Suprapubic skin (tissue), 4 donors: ENCODE results near the gene ECM1. TPM values are rescaled to one million over a fixed set of nuclear protein-coding genes. Genes with fewer than 3 reads are reported as not detected.

ENCODE experiments used
- DNase-seq, 2 donors: peaks; one replicate each; pipeline ENCODE4 v3.0.0-alpha.2; 2019; ENCODE audit warnings: low spot score in 2 of 2
- H3K27ac ChIP-seq: fragments of 200-600 bp; sonication (generic); one replicate; pipeline ENCODE4 v1.5.1; 2019
- H3K27me3 ChIP-seq: fragments of 200-600 bp; sonication (generic); one replicate; pipeline ENCODE4 v1.5.1; 2019
- H3K36me3 ChIP-seq: fragments of 200-600 bp; sonication (generic); one replicate; pipeline ENCODE4 v1.5.1; 2019
- H3K4me1 ChIP-seq: fragments of 200-600 bp; sonication (generic); one replicate; pipeline ENCODE4 v1.5.1; 2019
- H3K4me3 ChIP-seq: fragments of 200-600 bp; sonication (generic); one replicate; pipeline ENCODE4 v1.5.1; 2019; ENCODE audit warnings: mild to moderate bottlenecking
- H3K9me3 ChIP-seq: fragments of 200-600 bp; sonication (generic); one replicate; pipeline ENCODE4 v1.5.1; 2019
- EP300 ChIP-seq: sonication (generic); formaldehyde crosslinking; IDR thresholded peaks from one replicate; pipeline ENCODE4 v1.6.1; 2017; ENCODE audit warnings: antibody characterized with exemption
- POLR2A ChIP-seq, 2 donors: fragments of 450-650 bp; IDR thresholded peaks; one replicate each; pipeline ENCODE4 v1.6.1; 2017; ENCODE audit warnings: antibody characterized with exemption in 2 of 2, mild to moderate bottlenecking in 2 of 2, moderate library complexity in 2 of 2
- POLR2AphosphoS5 ChIP-seq, 3 donors: sonication (generic); formaldehyde crosslinking; IDR thresholded peaks; one replicate each; pipeline ENCODE4 v1.6.1; 2017; ENCODE audit warnings: antibody characterized with exemption in 3 of 3
- WGBS: methylation state at CpG from one replicate; pipeline ENCODE4 v1.1.5; 2018; 5-methylcytosine and 5-hydroxymethylcytosine counted together
- total RNA-seq, 4 donors: library from RNA; depleted of rRNA; stranded (reverse); fragments of >200 nt; gene quantifications; one replicate each; pipeline ENCODE4 v1.1.0, GENCODE V29; 2016
- TF ChIP-seq, protein P1 (sequence below), 2 donors: fragments of 200-600 bp in 1 of 2; fragments of 450-650 bp in 1 of 2; sonication (generic) in 1 of 2; IDR thresholded peaks; one replicate each; pipeline ENCODE4 v1.5.1; 2016 to 2019; ENCODE audit warnings: antibody characterized with exemption in 2 of 2, mild to moderate bottlenecking in 1 of 2, moderate library complexity in 1 of 2

The ECM1 gene
- total RNA-seq, 4 donors from 2014 or later = 20.8 to 60.7 (median 44.1) TPM

DNA sequence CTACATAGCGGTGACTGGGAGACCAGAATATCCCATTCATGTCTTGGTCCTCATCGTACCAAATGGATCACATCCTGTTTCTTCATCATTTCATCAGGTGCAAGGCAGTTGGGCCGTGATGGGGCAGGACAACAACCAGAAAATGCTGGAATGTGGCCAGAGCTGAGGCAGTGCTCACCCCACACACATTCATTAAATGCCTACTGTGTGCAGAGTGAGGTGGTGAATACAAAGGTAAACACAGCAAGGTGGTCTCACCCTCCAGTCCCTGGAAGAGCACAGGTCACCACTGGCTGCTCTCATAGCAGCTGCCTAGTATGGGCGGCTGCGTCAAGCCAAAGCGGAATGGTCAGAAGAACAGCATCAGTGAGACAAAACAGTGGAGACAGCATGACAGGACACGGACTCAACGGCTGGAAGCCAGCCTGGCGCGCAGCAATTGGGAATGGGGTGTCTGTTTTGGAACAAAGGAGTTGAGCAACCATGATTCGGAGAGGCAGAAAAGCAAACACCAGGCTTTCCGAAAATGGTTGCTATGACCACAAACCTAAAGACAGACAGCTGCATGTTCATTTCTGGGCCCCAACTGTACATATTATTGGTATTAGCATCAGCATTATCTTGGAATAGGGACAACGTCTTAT lies 35.7 kb downstream of the ECM1 start:
- 71% methylated on average over 13 of the region's 13 CpGs for WGBS
- no peaks in the 10 kb centered on the region for H3K9me3 ChIP-seq
- no peak overlapping the region for H3K4me3 ChIP-seq
- peaks cover 8% of the 10 kb centered on the region for H3K4me1 ChIP-seq
- peak in 2 of 3 donors; percentile 11 to 56 for TF ChIP-seq POLR2AphosphoS5 (IDR thresholded peaks at IDR 0.05)
- no peak for TF ChIP-seq EP300
- no peak for TF ChIP-seq POLR2A (IDR thresholded peaks at IDR 0.05)
- peak in 1 of 2 donors; percentile 84 for DNase-seq
- no peaks in the 10 kb centered on the region for H3K27me3 ChIP-seq
- H3K27ac ChIP-seq = peak overlapping the region; percentile 18
- H3K36me3 ChIP-seq = no peaks in the 10 kb centered on the region

DNA sequence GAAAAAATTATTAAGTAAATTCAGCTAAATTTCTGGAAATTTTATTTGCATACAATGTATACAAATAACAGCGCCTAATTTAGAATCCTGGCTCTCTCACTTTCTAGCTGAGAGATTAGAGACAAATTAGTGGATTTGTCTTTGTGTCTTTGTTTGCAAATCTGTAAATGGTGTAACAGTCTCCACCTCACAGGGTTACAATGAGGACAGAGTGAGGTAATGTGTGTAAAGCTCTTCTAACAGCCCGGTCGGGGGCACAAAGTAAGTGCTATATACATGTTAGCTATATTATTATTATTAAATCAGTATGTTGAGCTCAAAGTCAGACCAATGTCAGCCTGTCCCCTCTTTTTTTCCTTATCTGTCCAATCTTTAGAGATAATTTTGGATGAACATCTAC lies 36.3 kb downstream of the ECM1 start:
- 68% methylated on average over 3 of the region's 3 CpGs for WGBS
- Histone ChIP-seq H3K27ac (peak overlapping the region; percentile 35), H3K4me3 (no peak overlapping the region), H3K36me3 (no peaks in the 10 kb centered on the region), H3K27me3 (no peaks in the 10 kb centered on the region), H3K9me3 (no peaks in the 10 kb centered on the region), H3K4me1 (peaks cover 9% of the 10 kb centered on the region)
- TF ChIP-seq EP300 = no peak
- no peak for DNase-seq

DNA sequence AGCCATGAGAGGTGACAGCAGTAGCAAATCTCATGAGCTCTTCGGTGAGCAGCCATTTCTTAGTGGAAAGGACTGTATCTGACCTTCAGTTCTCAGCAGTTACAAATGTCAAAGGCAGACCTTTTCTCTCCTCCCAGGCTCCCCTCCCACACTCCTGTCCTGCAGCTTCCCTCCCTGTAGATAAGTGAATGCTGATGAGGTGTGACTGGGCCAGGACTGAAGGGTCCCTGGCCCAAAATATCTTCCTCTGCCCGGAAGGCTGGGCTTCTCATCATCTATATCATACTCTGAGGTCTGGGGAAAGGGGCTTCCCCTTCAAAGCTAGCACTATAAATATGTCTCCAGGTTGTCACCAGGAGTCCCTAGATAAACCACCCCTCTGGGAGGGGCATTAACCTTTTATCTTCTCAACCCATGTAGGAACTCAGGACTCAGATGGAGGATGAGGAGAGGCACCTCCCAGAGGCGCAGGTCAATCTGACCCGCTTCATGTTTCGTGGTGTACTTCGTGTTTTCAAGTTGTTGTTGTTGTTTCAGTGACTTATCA lies 37.6 kb downstream of the ECM1 start:
- TF ChIP-seq POLR2AphosphoS5 (IDR thresholded peaks at IDR 0.05) = no peak
- no peak for TF ChIP-seq EP300
- TF ChIP-seq, protein P1, sequence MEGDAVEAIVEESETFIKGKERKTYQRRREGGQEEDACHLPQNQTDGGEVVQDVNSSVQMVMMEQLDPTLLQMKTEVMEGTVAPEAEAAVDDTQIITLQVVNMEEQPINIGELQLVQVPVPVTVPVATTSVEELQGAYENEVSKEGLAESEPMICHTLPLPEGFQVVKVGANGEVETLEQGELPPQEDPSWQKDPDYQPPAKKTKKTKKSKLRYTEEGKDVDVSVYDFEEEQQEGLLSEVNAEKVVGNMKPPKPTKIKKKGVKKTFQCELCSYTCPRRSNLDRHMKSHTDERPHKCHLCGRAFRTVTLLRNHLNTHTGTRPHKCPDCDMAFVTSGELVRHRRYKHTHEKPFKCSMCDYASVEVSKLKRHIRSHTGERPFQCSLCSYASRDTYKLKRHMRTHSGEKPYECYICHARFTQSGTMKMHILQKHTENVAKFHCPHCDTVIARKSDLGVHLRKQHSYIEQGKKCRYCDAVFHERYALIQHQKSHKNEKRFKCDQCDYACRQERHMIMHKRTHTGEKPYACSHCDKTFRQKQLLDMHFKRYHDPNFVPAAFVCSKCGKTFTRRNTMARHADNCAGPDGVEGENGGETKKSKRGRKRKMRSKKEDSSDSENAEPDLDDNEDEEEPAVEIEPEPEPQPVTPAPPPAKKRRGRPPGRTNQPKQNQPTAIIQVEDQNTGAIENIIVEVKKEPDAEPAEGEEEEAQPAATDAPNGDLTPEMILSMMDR (IDR thresholded peaks at IDR 0.05) = no peak
- TF ChIP-seq POLR2A (IDR thresholded peaks at IDR 0.05) = no peak
- no peak for DNase-seq
- Histone ChIP-seq H3K4me3 (no peak overlapping the region), H3K4me1 (peaks cover 22% of the 10 kb centered on the region), H3K27ac (no peak overlapping the region), H3K27me3 (no peaks in the 10 kb centered on the region), H3K36me3 (no peaks in the 10 kb centered on the region), H3K9me3 (no peaks in the 10 kb centered on the region)
- WGBS = 92% methylated on average over 6 of the region's 6 CpGs

DNA sequence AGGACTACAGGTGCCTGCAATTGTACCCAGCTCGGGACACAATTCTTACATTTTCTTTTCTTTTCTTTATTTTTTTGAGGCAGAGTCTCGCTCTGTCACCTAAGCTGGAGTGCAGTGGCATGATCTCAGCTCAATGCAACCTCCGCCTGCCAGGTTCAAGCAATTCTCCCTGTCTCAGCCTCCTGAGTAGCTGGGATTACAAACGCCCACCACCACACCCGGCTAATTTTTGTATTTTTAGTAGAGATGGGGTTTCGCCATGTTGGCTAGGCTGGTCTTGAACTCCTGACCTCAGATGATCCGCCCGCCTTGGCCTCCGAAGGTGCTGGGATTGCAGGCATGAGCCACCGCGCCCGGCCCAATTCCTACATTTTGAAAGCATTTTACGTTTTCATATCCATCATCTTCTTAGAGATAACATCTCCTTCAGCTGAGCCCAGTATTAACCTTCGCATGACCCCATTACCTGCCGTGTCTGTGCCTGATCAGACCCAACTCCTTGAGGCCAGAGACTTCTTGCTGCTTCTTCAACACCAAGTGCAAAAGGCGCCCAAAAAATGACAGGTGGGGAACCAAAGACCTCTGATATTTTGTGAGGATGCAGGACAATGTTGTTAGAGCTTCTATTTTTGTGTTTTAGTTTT lies 38.5 kb downstream of the ECM1 start:
- Histone ChIP-seq H3K27ac (no peak overlapping the region), H3K36me3 (no peaks in the 10 kb centered on the region), H3K4me1 (peaks cover 31% of the 10 kb centered on the region), H3K4me3 (no peak overlapping the region), H3K27me3 (no peaks in the 10 kb centered on the region), H3K9me3 (no peaks in the 10 kb centered on the region)
- WGBS = 75% methylated on average over 16 of the region's 16 CpGs
- TF ChIP-seq, protein P1 (IDR thresholded peaks at IDR 0.05) = no peak
- TF ChIP-seq POLR2A (IDR thresholded peaks at IDR 0.05) (no peak), POLR2AphosphoS5 (IDR thresholded peaks at IDR 0.05) (no peak), EP300 (no peak)
- no peak for DNase-seq

DNA sequence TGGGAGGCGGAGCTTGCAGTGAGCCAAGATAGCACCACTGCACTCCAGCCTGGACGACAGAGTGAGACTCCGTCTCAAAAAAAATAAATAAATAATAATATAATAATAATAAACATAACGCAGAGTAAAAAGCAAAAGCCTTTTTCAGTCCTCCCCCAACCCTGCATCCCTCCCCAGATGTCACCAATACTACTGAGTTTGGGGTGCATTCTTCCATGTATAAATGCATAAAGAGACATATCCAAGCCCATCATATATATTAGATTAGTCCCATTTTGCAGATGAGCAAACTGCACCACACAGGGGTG lies 40.4 kb downstream of the ECM1 start:
- H3K9me3 ChIP-seq = no peaks in the 10 kb centered on the region
- H3K4me3 ChIP-seq = peak overlapping the region; percentile 69
- no peak for DNase-seq
- TF ChIP-seq EP300 (no peak), POLR2A (IDR thresholded peaks at IDR 0.05) (no peak), POLR2AphosphoS5 (IDR thresholded peaks at IDR 0.05) (no peak)
- TF ChIP-seq, protein P1 (IDR thresholded peaks at IDR 0.05) = no peak
- H3K27me3 ChIP-seq = no peaks in the 10 kb centered on the region
- peaks cover 50% of the 10 kb centered on the region for H3K4me1 ChIP-seq
- H3K36me3 ChIP-seq = no peaks in the 10 kb centered on the region
- peak overlapping the region; percentile 88 for H3K27ac ChIP-seq
- WGBS = 59% methylated on average over 4 of the region's 4 CpGs
